MM.1S (cell line): ENCODE data around the gene PKP4.

Experiments used
- EZH2 ChIP-seq: fragments of 300-600 bp; sonication (generic); optimal IDR thresholded peaks from 2 replicates; pipeline ENCODE3; 2017; ENCODE audit warnings: low read depth, mild to moderate bottlenecking, antibody characterized with exemption, low read length, mixed read lengths
- TF ChIP-seq, protein P1 (sequence below): fragments of 300-600 bp; sonication (generic); IDR thresholded peaks from 2 replicates; pipeline ENCODE4 v1.5.1; 2016; ENCODE audit warnings: antibody characterized with exemption, low read length, mixed read lengths

DNA sequence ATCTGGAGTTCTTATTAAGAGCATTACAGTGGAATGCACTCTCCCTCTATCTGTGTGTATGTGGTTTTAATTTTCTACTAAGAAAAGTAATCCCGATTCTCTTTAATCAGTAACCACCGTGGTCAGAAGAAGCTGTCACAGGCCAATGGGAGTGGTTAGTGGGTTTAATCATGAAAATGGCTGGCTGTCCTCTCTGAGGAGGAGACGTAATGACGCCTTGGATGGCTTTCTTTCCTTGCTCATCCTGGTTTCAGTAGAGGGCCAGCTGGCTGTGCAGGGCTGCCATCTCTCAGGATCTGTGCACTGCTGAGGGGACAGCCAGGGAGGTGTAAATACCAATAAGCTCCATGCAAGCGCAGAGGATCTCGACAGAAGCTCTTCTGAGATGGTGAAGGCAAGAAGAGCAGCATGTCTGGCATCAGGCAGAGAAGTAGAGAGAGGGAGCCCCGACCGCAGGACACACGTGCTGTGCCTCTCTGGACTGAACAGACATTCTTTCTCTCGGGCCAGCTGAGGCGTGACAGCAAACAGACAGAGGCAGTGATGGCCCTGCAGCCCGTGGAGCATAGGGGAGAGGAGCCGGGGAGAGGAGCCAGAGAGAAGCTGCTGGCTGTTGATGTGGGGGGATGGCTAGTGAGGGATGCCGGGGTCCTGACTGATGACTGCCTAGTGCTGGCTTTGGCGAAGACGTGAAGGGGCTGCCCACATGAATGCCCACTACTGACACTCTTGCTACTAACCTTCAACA is 273.3 kb downstream of the PKP4 start:
- TF ChIP-seq, protein P1, sequence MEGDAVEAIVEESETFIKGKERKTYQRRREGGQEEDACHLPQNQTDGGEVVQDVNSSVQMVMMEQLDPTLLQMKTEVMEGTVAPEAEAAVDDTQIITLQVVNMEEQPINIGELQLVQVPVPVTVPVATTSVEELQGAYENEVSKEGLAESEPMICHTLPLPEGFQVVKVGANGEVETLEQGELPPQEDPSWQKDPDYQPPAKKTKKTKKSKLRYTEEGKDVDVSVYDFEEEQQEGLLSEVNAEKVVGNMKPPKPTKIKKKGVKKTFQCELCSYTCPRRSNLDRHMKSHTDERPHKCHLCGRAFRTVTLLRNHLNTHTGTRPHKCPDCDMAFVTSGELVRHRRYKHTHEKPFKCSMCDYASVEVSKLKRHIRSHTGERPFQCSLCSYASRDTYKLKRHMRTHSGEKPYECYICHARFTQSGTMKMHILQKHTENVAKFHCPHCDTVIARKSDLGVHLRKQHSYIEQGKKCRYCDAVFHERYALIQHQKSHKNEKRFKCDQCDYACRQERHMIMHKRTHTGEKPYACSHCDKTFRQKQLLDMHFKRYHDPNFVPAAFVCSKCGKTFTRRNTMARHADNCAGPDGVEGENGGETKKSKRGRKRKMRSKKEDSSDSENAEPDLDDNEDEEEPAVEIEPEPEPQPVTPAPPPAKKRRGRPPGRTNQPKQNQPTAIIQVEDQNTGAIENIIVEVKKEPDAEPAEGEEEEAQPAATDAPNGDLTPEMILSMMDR, result no peak
- TF ChIP-seq EZH2, result no peak
